Measurements from ENCODE around the gene SHISA9.

Gene SHISA9

GRCh38 chr16:13231365-13231764 lies 330.0 kb downstream of the SHISA9 start:
- no peak overlapping the region for H3K27ac ChIP-seq
- TF ChIP-seq ZFX (IDR thresholded peaks at IDR 0.05; ENCODE audit: borderline replicate concordance) (no peak), CTCF (IDR thresholded peaks at IDR 0.05) (no peak)

GRCh38 chr16:13234999-13235398 lies 333.6 kb downstream of the SHISA9 start:
- TF ChIP-seq CTCF (IDR thresholded peaks at IDR 0.05) = no peak
- TF ChIP-seq ZFX (IDR thresholded peaks at IDR 0.05; ENCODE audit: borderline replicate concordance) = no peak
- H3K27ac ChIP-seq = no peak overlapping the region

GRCh38 chr16:13236308-13236707 lies 334.9 kb downstream of the SHISA9 start:
- TF ChIP-seq ZFX (IDR thresholded peaks at IDR 0.05; ENCODE audit: borderline replicate concordance) = no peak
- TF ChIP-seq CTCF (IDR thresholded peaks at IDR 0.05) = no peak
- H3K27ac ChIP-seq = no peak overlapping the region

- TF ChIP-seq ZFX (IDR thresholded peaks at IDR 0.05; ENCODE audit: borderline replicate concordance) (no peak), CTCF (IDR thresholded peaks at IDR 0.05) (no peak)
These were observed 336.8 kb downstream of the SHISA9 start for GRCh38 chr16:13238182-13238581.

GRCh38 chr16:13242201-13242600 lies 340.8 kb downstream of the SHISA9 start:
- H3K27ac ChIP-seq = no peak overlapping the region
- TF ChIP-seq ZFX (IDR thresholded peaks at IDR 0.05; ENCODE audit: borderline replicate concordance) (no peak), CTCF (IDR thresholded peaks at IDR 0.05) (no peak)

More at GRCh38 chr16:13238182-13238581, 336.8 kb downstream of the SHISA9 start:
- no peak overlapping the region for H3K27ac ChIP-seq

GRCh38 chr16:13244770-13245169 lies 343.4 kb downstream of the SHISA9 start:
- no peak for TF ChIP-seq ZFX (IDR thresholded peaks at IDR 0.05; ENCODE audit: borderline replicate concordance)
- no peak for TF ChIP-seq CTCF (IDR thresholded peaks at IDR 0.05)
- H3K27ac ChIP-seq = no peak overlapping the region

- no peak for TF ChIP-seq ZFX (IDR thresholded peaks at IDR 0.05; ENCODE audit: borderline replicate concordance)
- TF ChIP-seq CTCF (IDR thresholded peaks at IDR 0.05) = no peak
- no peak overlapping the region for H3K27ac ChIP-seq
These were observed 344.4 kb downstream of the SHISA9 start for GRCh38 chr16:13245713-13246377.

Data from 22Rv1 (cell line).